MG63 (cell line): ENCODE results near the gene CERS1. TPM values are rescaled to one million over a fixed set of nuclear protein-coding genes. Genes with fewer than 3 reads are reported as not detected.

ENCODE experiments used
- DNase-seq: peaks from one replicate; pipeline ENCODE4 v3.0.0-alpha.2; 2020
- H3K27me3 ChIP-seq: fragments of 250-450 bp; sonication (Bioruptor Pico); 2 replicates; pipeline ENCODE4 v1.5.1; 2020; ENCODE audit warnings: mild to moderate bottlenecking, moderate library complexity
- H3K36me3 ChIP-seq: fragments of 250-450 bp; sonication (Bioruptor Pico); 2 replicates; pipeline ENCODE4 v1.5.1; 2020; ENCODE audit warnings: mild to moderate bottlenecking, moderate library complexity
- H3K4me3 ChIP-seq: fragments of 250-450 bp; sonication (Bioruptor Pico); 2 replicates; pipeline ENCODE4 v1.5.1; 2020; ENCODE audit warnings: mild to moderate bottlenecking, moderate library complexity
- H3K9me3 ChIP-seq: fragments of 250-450 bp; sonication (Bioruptor Pico); 2 replicates; pipeline ENCODE4 v1.5.1; 2020; ENCODE audit warnings: mild to moderate bottlenecking, moderate library complexity
- total RNA-seq: library from RNA; depleted of rRNA; stranded (reverse); fragments of >200 nt; shearing (Covaris generic); gene quantifications from 2 replicates; pipeline ENCODE4 v1.2.3, GENCODE V29; 2014; ENCODE audit warnings: low replicate concordance

CERS1 gene
- total RNA-seq, 1 experiment from 2014 or later: 9.9 TPM

GRCh38 chr19:18893587-18894253, 2.2 kb downstream of the CERS1 start:
- 0 out of 2 replicates have a peak, but pooled peaks cover 2% of the 10 kb centered on the region for H3K9me3 ChIP-seq
- no peak overlapping the region for H3K4me3 ChIP-seq
- no peak for DNase-seq
- H3K36me3 ChIP-seq: peaks cover 3% of the 10 kb centered on the region
- H3K27me3 ChIP-seq: no peaks in the 10 kb centered on the region

GRCh38 chr19:18889949-18890745, 5.8 kb downstream of the CERS1 start:
- Histone ChIP-seq H3K4me3 (no peak overlapping the region), H3K9me3 (no peaks in the 10 kb centered on the region), H3K36me3 (peaks cover 10% of the 10 kb centered on the region; the same call in 1 of the 2 replicates), H3K27me3 (no peaks in the 10 kb centered on the region)
- no peak for DNase-seq

- H3K36me3 ChIP-seq: peaks cover 17% of the 10 kb centered on the region
- DNase-seq: no peak
- H3K4me3 ChIP-seq: no peak overlapping the region
- no peaks in the 10 kb centered on the region for H3K9me3 ChIP-seq
- H3K27me3 ChIP-seq: no peaks in the 10 kb centered on the region
Measured at GRCh38 chr19:18886972-18887371, 9.0 kb downstream of the CERS1 start.

DNA sequence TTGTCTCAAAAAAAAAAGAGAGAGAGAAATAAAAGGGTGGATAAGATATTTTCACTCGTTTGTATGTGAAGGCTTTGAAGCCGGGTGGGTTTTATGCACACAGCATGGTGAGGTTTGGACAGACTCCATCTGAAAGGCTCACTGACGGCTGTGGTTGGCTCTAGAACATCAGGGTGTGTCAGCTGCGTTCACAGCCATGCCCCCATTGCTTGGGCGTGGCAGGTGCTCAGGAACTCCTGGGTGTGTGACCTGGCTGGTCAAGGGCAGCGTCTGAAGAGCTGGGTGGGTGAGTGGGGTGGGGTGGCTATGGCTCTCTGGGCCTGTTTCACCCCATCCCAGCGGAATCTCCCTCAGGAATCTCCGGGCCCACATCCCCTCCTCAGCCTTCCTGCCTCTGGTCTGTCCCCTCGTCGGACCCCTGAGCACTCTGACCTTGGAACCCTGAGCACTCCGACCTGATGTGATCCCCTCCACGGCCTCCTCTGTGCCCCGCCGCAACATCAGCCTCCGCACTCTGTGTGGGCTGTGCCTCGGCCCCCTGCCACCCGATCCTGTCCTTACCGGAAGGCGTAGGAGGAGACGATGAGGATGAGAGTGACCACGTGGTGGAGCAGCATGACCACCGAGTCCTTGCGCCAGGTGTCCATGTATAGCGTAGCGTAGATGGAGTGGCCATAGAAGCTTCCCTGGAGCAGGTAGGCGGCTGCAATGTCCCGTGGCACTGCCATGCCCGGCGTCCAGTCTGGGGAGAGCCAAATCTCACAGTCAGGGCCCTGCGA, 12.2 kb downstream of the CERS1 start:
- Histone ChIP-seq H3K9me3 (peaks cover 5% of the 10 kb centered on the region), H3K36me3 (peaks cover 38% of the 10 kb centered on the region), H3K4me3 (no peak overlapping the region), H3K27me3 (no peaks in the 10 kb centered on the region)
- DNase-seq: no peak

DNA sequence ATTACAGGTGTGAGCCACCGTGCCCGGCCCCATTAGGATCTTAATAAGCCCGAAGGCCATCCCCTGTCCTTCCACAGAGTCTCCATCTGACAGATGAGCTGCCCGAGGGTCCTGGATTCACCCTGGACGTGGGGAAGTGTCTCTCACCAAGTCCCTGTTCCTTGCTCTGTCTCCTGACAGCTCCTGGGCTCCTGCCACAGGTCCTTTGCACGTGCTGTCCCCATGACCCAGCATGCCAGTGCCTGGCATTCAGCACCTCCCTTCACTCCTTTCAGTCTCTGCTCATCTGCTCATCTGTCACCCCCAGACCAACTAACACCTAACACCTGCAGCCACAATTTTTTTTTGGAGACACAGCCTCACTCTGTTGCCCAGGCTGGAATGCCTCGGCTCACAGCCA, 14.5 kb downstream of the CERS1 start:
- H3K36me3 ChIP-seq: peaks cover 51% of the 10 kb centered on the region
- H3K27me3 ChIP-seq: no peaks in the 10 kb centered on the region
- peaks cover 7% of the 10 kb centered on the region for H3K9me3 ChIP-seq
- no peak overlapping the region for H3K4me3 ChIP-seq
- no peak for DNase-seq

GRCh38 chr19:18879579-18880373, 16.2 kb downstream of the CERS1 start:
- H3K9me3 ChIP-seq: peaks cover 7% of the 10 kb centered on the region
- peaks cover 57% of the 10 kb centered on the region for H3K36me3 ChIP-seq
- H3K4me3 ChIP-seq: no peak overlapping the region
- no peaks in the 10 kb centered on the region for H3K27me3 ChIP-seq
- peak; percentile 52 for DNase-seq

- Histone ChIP-seq H3K4me3 (no peak overlapping the region), H3K27me3 (no peaks in the 10 kb centered on the region), H3K36me3 (peaks cover 64% of the 10 kb centered on the region), H3K9me3 (peaks cover 7% of the 10 kb centered on the region)
- DNase-seq: no peak
Measured at GRCh38 chr19:18878858-18879578, 16.9 kb downstream of the CERS1 start.

DNA sequence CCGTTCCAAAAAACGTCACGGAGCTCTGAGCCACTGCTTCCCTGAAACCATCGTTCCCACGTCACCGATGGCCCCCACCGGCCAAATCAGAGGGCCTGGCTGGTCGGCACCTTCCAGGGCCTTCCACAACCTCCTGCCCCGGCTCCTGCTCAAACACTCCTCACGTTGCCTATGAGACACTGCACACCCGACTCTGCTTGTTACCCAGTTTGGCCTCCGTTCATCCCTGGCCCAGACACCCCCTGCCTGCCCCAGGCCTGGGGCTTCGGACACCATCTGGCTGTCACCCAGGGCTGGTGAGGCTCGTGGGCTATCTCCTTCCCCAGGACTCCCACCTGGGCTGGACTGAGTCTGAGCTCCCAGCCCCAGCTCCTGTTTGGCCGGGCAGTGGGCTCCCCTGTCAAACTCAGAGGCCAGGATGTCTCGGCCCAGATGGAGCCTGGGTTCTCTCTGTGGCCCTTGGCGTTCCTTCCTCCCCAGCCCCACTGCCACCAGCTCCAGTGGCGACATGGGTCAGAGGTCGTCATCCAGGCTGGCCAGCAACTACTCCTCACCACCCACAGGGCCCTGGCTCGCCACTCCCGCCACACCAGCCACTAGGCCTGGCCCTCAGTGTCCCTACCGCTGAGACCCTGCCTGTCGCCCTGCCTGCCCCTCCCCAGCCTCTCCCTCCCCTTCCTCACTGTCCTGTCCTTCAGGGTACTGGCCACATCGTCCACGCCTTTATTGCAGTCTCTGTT, 17.7 kb downstream of the CERS1 start:
- H3K36me3 ChIP-seq: peaks cover 67% of the 10 kb centered on the region

DNA sequence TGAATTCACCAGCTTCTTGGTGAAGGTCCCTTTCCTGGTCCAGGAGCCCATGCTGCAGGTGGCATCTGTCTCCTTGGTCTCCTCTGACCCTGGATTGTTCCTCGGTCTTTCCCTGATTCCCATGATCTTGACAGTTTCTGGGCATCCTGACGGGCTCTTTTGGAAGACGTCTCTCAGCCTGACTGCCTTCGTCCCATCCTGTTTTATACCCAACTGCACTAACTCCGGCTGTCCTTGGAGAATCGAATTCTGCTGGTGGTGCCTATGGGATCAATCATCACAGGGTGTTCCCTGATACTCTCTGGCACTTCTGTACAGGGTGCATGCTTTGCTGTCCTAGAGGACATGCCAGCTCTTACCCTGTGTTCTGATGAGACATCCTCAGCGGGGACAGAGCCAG, 19.1 kb downstream of the CERS1 start:
- Histone ChIP-seq H3K9me3 (peaks cover 7% of the 10 kb centered on the region), H3K36me3 (peaks cover 69% of the 10 kb centered on the region), H3K4me3 (no peak overlapping the region), H3K27me3 (no peaks in the 10 kb centered on the region)
- DNase-seq: no peak

More for the DNA sequence above, 17.7 kb downstream of the CERS1 start:
- Histone ChIP-seq H3K4me3 (no peak overlapping the region), H3K9me3 (peaks cover 7% of the 10 kb centered on the region), H3K27me3 (no peaks in the 10 kb centered on the region)
- DNase-seq: no peak

GRCh38 chr19:18875726-18876125, 20.2 kb downstream of the CERS1 start:
- Histone ChIP-seq H3K9me3 (peaks cover 7% of the 10 kb centered on the region), H3K27me3 (no peaks in the 10 kb centered on the region), H3K36me3 (peaks cover 67% of the 10 kb centered on the region), H3K4me3 (no peak overlapping the region)
- no peak for DNase-seq

GRCh38 chr19:18871543-18871942, 24.4 kb downstream of the CERS1 start:
- peaks cover 61% of the 10 kb centered on the region for H3K36me3 ChIP-seq
- H3K27me3 ChIP-seq: no peaks in the 10 kb centered on the region
- no peaks in the 10 kb centered on the region for H3K9me3 ChIP-seq
- H3K4me3 ChIP-seq: no peak overlapping the region
- DNase-seq: no peak

- H3K9me3 ChIP-seq: no peaks in the 10 kb centered on the region
- no peaks in the 10 kb centered on the region for H3K27me3 ChIP-seq
- no peak for DNase-seq
- H3K4me3 ChIP-seq: no peak overlapping the region
- H3K36me3 ChIP-seq: peaks cover 59% of the 10 kb centered on the region
Measured at GRCh38 chr19:18870531-18871172, 25.3 kb downstream of the CERS1 start.

- no peaks in the 10 kb centered on the region for H3K27me3 ChIP-seq
- no peak for DNase-seq
- H3K9me3 ChIP-seq: no peaks in the 10 kb centered on the region
- no peak overlapping the region for H3K4me3 ChIP-seq
- peaks cover 62% of the 10 kb centered on the region for H3K36me3 ChIP-seq
Measured at GRCh38 chr19:18869781-18870530, 26.0 kb downstream of the CERS1 start.

GRCh38 chr19:18869023-18869618, 26.8 kb downstream of the CERS1 start:
- Histone ChIP-seq H3K27me3 (no peaks in the 10 kb centered on the region), H3K9me3 (no peaks in the 10 kb centered on the region), H3K4me3 (no peak overlapping the region), H3K36me3 (peaks cover 58% of the 10 kb centered on the region)
- no peak for DNase-seq
